ENCODE data around the gene WNK4.
A peak's percentile ranks its signal among the peaks of the same experiment; 100 is the strongest.

The WNK4 gene

DNA sequence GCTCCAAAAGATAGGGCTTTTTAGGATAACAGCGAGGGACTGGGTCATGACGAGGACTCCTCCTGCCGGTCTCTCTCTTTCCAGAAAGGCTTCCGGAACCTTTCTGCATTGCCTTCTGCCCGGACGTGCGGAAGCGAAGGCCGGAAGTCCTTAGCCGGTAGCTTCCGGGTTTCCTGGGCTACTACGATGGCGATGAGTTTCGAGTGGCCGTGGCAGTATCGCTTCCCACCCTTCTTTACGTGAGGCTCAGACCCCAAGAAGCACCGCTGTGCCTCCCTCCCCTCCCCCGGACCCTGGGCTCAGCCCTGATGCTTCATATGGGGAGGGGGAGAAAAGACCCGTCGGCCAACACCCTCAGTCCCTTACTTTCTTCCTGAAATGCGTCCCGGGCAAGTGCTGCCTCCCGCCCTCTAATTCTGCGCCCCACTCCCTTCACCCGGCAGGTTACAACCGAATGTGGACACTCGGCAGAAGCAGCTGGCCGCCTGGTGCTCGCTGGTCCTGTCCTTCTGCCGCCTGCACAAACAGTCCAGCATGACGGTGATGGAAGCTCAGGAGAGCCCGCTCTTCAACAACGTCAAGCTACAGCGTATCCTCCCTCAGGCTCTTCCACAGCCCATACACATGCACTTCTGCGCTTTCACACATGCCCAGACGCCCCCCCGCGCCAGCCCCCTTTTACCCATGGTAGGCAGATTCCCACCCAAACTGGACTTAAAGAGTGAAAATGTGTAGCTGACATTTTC is 6.9 kb upstream of the WNK4 start, which contains the start of gene VPS25:
Gene VPS25, plus strand, starts transcription at position 160 of the 746 bp plus-strand sequence. Its CDS starts 27 bp downstream, at position 187.
- peak; percentile 96 for DNase-seq

DNA sequence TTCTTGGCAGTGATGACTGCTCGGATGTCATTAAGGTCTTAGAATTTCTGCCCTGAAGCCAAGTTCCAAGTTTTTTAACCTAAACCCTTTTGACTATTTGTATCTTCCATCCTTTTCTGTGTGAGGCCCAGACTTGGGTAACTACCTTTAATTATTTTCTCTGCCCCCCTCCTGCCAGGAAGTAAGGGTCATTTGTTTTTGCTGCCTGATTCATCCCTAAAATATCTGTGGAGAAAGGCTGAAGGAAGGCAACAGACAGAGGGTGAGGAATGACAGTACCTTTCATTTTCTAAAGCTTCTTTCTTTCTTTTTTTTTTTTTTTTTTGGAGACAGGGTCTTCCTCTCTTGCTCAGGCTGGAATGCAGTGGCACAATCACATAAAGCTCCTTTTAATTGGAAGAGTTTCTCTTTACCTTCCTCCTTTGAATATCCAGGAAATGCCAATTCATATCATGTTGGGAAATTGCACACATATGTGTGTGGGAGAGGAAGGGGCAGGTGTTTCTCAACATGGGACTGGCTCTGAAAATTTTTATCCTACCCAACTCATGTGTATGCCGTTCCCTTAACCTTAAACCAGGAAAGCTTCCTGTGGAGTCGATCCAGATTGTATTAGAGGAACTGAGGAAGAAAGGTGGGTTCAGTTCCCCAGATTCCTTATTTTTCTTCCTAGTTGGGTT is 6.2 kb upstream of the WNK4 start:
- no peak for DNase-seq

- DNase-seq = no peak
Observed at GRCh38 chr17:42775534-42776098, 4.8 kb upstream of the WNK4 start.

DNA sequence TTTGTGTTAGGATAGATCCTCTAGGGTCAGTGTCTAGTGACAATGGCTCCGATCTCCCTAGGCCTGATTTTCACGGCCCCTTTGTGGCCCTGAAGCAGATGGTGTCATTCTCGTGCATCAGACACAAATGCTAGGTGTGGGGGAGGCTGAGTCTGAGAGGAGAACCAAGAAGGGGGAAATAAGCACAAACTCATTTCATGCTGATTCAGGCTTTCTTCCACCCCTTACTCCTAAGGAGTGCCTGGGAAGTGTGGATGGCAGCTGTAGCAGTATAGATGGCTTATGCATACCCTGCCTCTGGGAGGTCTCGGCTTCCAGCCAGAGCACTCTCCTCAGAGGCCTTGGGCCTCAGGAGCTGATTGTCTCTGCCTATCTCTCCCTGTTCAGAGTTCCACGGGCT is 1.8 kb upstream of the WNK4 start:
- no peak for DNase-seq

DNA sequence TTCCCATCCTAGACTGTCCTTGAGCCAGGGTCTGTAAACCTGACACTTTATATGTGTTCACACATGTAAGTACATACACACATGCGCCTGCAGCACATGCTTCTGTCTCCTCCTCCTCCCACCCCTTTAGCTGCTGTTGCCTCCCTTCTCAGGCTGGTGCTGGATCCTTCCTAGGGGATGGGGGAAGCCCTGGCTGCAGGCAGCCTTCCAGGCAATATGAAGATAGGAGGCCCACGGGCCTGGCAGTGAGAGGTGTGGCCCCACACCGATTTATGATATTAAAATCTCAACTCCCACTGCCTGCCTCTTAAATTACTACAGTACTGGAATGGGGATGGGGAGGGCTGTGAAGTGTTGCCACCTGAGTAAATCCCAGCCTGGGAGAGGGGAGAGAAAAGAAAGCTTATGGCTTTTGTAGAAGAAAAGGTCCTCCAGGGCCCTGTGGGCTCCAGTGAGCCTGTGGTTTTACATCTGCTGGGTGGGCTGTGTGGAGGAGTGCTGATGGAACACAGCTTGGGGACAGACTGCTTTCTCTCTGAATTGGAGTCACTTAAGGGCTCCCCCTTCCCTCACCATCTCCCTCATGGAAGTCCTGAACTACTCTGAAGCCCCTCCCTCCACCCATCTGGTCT is 990 bp upstream of the WNK4 start:
- DNase-seq = no peak

DNA sequence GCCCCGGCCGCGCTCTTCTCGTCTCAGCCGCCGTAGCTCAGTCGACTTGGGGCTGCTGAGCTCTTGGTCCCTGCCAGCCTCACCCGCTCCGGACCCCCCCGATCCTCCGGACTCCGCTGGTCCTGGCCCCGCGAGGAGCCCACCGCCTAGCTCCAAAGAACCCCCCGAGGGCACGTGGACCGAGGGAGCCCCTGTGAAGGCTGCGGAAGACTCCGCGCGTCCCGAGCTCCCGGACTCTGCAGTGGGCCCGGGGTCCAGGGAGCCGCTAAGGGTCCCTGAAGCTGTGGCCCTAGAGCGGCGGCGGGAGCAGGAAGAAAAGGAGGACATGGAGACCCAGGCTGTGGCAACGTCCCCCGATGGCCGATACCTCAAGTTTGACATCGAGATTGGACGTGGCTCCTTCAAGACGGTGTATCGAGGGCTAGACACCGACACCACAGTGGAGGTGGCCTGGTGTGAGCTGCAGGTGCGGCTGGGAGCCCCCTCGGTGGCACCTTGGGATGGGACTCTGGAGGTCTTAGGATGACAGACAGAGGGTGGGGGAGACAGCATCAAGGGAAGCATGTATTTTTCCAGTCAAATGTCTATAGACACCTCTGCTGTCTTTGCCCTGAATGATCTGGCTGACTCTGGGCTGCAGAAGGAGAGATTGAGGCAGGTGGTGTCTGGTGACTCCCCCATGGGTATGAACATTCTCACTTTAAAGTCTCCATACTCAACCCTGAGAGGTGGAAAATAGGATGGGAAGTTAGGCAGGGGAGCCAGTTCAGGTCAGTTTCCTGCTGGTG is 635 bp downstream of the WNK4 start:
- peak; percentile 44 for DNase-seq

DNA sequence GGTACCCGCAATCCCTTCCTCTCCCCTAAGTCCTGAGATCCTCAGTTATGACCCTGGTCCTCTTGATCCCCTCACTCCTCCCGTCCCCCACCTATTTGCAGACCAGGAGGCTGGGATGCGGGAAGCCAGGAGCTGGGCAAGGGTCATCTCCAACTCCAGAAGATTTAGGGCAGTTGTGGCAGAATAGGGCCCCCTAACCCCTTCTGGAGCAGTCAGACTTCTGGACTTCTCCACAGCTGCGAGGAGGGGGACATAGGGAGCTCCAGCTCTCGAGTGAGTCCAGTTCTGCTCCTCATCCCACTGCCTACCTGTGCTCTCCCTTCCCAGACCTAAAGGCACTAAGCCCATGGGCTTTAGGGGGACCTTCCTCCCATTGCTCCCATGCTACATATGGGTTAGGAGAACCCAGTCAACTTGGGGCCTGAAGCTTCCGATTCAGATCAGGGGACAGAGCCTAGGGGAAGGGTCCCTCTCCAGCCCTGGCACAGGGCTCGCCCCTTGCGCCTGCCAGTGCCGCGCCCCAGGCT is 1.3 kb downstream of the WNK4 start:
- DNase-seq = no peak

DNA sequence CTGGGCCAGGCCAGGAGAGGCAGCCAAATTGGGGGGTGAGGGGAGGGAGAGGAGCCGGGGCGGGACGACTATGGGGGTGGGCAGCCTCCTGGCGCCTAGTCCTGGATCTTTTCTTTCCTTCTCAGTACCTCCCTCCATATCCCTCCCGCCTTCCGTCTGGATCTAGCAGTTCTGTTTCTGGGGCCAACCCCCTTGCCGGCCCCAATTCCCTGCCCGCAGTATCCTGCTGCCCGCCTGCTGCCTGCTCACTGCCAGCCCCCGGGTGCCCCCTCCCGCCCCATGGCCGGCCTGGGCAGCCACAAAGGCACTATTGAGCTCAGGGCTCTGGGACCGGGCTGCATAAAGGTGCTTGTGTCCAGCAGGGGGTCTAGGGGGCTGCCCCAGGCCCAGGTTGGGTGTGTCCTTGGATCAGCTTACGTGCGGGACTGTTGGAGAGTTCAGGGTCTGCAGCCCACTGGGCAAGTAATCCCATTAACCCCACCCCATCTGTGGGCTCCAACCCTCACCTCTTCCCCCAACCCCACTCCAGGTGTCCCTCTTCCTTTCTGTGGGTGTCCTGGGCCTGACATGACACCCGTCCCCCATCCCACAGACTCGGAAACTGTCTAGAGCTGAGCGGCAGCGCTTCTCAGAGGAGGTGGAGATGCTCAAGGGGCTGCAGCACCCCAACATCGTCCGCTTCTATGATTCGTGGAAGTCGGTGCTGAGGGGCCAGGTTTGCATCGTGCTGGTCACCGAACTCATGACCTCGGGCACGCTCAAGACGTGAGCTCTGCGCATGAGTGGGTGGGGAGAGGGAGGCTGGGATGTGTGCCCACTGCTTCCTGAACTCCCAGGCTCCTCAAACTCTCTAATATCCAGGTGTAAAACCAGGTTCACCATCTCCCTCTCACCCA is 2.0 kb downstream of the WNK4 start:
- no peak for DNase-seq

- DNase-seq = no peak
Observed at GRCh38 chr17:42783062-42783790, 2.8 kb downstream of the WNK4 start.

DNA sequence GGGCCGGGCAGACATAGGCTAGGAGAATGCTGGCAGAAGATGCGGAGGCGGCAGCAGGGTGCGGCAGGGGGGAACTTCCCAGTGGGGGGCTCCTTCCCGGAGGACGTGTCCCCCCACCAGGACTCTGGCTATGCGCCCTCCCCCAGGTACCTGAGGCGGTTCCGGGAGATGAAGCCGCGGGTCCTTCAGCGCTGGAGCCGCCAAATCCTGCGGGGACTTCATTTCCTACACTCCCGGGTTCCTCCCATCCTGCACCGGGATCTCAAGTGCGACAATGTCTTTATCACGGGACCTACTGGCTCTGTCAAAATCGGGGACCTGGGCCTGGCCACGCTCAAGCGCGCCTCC is 3.4 kb downstream of the WNK4 start:
- no peak for DNase-seq

DNA sequence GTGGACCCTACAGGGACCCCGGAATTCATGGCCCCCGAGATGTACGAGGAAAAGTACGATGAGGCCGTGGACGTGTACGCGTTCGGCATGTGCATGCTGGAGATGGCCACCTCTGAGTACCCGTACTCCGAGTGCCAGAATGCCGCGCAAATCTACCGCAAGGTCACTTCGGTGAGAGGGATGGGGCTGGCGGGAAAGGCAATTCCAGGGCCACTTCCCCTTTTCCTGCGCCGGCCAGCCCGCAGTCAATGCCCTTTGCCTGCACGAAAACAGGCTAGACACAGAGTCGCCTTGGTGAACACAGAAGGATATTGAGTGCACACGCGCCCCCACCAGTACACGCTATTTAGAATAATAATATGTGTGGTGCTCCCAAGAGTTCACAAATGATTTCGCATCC is 4.0 kb downstream of the WNK4 start:
- peak; percentile 62 for DNase-seq

DNA sequence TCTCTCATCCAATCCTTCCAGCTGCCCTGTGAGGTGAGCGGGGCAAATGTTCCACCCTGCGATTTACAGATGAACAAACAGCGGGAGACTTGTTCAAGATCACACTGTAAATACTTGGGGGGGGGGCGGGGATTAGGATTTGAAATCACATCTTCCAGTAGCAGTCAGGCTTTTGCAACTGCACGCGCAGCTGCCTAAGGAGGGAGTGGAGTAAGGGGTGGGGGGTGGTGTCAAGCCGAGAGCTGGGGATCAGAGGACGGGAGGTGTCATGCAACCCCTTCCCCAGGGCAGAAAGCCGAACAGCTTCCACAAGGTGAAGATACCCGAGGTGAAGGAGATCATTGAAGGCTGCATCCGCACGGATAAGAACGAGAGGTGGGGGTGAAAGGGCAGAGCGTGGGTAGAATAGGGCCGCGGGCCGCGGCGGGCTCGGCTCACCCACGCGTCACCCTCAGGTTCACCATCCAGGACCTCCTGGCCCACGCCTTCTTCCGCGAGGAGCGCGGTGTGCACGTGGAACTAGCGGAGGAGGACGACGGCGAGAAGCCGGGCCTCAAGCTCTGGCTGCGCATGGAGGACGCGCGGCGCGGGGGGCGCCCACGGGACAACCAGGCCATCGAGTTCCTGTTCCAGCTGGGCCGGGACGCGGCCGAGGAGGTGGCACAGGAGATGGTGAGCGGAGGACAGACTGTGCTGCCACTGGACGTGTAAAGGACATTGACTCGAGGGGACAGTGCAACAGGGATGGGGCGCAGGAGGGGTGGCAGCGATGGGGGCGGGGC is 4.6 kb downstream of the WNK4 start:
- peak; percentile 62 for DNase-seq

DNA sequence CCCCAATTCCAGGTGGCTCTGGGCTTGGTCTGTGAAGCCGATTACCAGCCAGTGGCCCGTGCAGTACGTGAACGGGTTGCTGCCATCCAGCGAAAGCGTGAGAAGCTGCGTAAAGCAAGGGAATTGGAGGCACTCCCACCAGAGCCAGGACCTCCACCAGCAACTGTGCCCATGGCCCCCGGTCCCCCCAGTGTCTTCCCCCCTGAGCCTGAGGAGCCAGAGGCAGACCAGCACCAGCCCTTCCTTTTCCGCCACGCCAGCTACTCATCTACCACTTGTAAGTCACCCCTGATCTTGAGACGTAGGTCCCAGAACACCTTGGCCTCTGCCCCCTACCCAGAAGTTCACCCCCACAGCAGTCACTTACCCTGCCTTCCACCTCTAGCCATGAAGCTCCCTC is 6.9 kb downstream of the WNK4 start:
- DNase-seq = no peak

GRCh38 chr17:42791948-42792347 is 11.5 kb downstream of the WNK4 start:
- no peak for DNase-seq

GRCh38 chr17:42792545-42792944 is 12.1 kb downstream of the WNK4 start:
- no peak for DNase-seq

DNA sequence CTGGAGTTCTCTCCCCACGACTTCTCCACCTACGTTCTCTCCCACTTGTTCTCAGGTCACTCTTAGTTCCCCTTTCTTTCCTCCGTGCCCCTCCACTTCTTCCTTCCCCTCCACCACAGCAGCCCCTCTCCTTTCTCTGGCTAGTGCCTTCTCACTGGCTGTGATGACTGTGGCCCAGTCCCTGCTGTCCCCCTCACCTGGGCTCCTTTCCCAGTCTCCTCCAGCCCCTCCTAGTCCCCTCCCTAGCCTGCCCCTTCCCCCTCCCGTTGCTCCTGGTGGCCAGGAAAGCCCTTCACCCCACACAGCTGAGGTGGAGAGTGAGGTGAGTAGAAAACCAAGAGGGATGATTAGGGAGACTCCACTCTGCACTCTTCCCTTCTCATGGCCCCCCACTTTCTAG is 14.7 kb downstream of the WNK4 start:
- DNase-seq = no peak

- no peak for DNase-seq
Observed at GRCh38 chr17:42795465-42795864, 15.1 kb downstream of the WNK4 start.

- DNase-seq = no peak
Observed at GRCh38 chr17:42796066-42796758, 15.8 kb downstream of the WNK4 start.

Data from DMS53 (cell line).